OCI-LY1 (cell line): ENCODE data around the gene FRY.

Source experiments
- EZH2 ChIP-seq: fragments of 200-600 bp; sonication (generic), shearing (Covaris generic); IDR thresholded peaks from 2 replicates; pipeline ENCODE4 v1.8.0; 2017; ENCODE audit warnings: borderline replicate concordance, mixed run types, mild to moderate bottlenecking, antibody characterized with exemption, low read length, moderate library complexity, mixed read lengths
- TF ChIP-seq, protein P1 (sequence below): fragments of 200-600 bp; sonication (generic), shearing (Covaris generic); IDR thresholded peaks from 2 replicates; pipeline ENCODE4 v1.5.1; 2017; ENCODE audit warnings: mild to moderate bottlenecking, antibody characterized with exemption, low read length, moderate library complexity, mixed read lengths

DNA sequence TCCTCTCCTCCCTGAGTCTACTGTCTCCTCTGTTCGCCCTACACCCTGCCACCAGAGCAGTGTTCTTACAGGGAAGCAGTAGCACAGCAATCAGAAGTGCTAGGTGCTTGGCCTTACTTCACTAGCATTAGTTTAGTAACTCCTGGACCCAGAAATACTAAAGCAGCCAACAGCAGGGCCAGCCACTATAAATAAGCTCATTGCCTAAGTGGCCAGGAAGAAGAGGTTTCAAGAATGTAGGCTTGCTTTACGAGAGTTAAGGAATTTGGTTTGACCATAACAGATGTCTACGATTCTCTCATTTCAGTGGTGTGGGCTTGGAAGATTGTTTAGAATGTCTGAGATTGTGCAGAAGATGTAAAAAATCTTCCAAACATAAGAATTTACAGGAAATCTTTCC, 180.2 kb downstream of the FRY start:
- TF ChIP-seq, protein P1, sequence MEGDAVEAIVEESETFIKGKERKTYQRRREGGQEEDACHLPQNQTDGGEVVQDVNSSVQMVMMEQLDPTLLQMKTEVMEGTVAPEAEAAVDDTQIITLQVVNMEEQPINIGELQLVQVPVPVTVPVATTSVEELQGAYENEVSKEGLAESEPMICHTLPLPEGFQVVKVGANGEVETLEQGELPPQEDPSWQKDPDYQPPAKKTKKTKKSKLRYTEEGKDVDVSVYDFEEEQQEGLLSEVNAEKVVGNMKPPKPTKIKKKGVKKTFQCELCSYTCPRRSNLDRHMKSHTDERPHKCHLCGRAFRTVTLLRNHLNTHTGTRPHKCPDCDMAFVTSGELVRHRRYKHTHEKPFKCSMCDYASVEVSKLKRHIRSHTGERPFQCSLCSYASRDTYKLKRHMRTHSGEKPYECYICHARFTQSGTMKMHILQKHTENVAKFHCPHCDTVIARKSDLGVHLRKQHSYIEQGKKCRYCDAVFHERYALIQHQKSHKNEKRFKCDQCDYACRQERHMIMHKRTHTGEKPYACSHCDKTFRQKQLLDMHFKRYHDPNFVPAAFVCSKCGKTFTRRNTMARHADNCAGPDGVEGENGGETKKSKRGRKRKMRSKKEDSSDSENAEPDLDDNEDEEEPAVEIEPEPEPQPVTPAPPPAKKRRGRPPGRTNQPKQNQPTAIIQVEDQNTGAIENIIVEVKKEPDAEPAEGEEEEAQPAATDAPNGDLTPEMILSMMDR: no peak
- no peak for TF ChIP-seq EZH2
